ENCODE measurements around the gene TMPRSS2. TPM values are rescaled to one million over a fixed set of nuclear protein-coding genes. Genes with fewer than 3 reads are reported as not detected.

The TMPRSS2 gene
- total and polyA plus RNA-seq, 2 donors (not counting 3 experiments of a cell fraction or from before 2014, with no cell fraction given): not detected

DNA sequence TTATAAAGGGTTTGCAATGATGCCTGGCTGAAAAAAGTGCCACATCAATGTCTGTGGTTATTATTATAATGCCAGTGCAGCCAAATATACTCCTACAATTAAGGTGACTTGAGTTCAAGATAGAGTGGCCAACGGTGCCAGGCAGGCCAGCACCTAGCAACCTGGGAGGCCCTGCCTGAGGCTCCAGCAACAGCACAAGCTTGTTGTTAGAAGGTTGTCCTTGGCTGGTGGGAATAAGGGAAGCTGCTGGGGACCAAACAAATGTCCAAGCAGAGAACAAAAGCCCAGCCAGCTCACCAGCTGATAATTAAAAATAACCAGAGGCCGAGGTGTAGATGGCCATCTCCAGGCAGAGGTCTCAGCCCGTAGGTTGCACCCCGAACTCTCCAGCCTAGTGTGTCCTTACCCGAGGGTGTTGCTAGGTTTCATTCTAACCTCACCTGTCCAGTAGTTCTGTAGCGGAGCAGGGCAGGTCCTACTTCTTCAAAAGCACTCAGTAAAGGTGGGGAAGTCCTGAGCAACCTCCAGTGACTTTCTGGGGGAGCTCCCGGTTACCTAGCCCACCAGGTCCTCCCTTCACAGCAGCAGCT is 1.9 kb downstream of the TMPRSS2 start:
- no peaks in the 10 kb centered on the region for H3K9me3 ChIP-seq (replicated peaks; ENCODE audit: control insufficient read depth, insufficient read depth, low read length)
- H3K27me3 ChIP-seq (ENCODE audit: control insufficient read depth in 2 of 2, insufficient read depth in 2 of 2, low read length in 2 of 2): peaks cover 23 to 33% of the 10 kb centered on the region in 2 experiments
- H3K79me2 ChIP-seq (ENCODE audit: control insufficient read depth, insufficient read depth, low read length): no peaks in the 10 kb centered on the region
- H3K9ac ChIP-seq (replicated peaks; ENCODE audit: extremely low read depth, insufficient read depth, low read length): no peak overlapping the region
- POLR2A ChIA-PET: no interaction called here
- H4K20me1 ChIP-seq (replicated peaks; ENCODE audit: control insufficient read depth, extremely low read depth, insufficient read depth, low read length): no peaks in the 10 kb centered on the region
- H3K4me2 ChIP-seq (ENCODE audit: insufficient read depth, low read length): no peak overlapping the region
- no peak overlapping the region for H3K27ac ChIP-seq (ENCODE audit: insufficient read depth, low read depth, low read length)
- CTCF ChIA-PET: no interaction called here
- dilution Hi-C loops (cut with MboI; ENCODE audit: extremely low pct_ligation_motif_present, low sequenced_read_pairs) (no loop called here), intact Hi-C loops (cut with micrococcal nuclease) (no loop called here)
- no peak for FAIRE-seq
- H3K4me3 ChIP-seq (replicated peaks in 1 of 3; ENCODE audit: insufficient read depth in 1 of 3, low read depth in 1 of 3, low read length in 3 of 3): no peak overlapping the region
- no peaks in the 10 kb centered on the region for H3K36me3 ChIP-seq (ENCODE audit: control insufficient read depth in 2 of 2, extremely low read depth in 1 of 2, insufficient read depth in 2 of 2, low read length in 2 of 2)
- H2AFZ ChIP-seq (ENCODE audit: low read depth, low read length): no peak overlapping the region
- no TSS peak for BruUV-seq (replicated peaks)
- TF ChIP-seq GATA2 (IDR thresholded peaks at IDR 0.05; ENCODE audit: insufficient read depth, insufficient read length, low read depth, low read length) (no peak), POLR2AphosphoS5 (IDR thresholded peaks at IDR 0.05; ENCODE audit: insufficient read depth, low read depth, low read length) (no peak), FOS (IDR thresholded peaks at IDR 0.05; ENCODE audit: borderline replicate concordance, insufficient read depth, low read length) (no peak), POLR2A (IDR thresholded peaks at IDR 0.05; ENCODE audit: low read depth, low read length) (no peak), MYC (IDR thresholded peaks at IDR 0.05; ENCODE audit: low read depth, low read length) (no peak), JUN (IDR thresholded peaks at IDR 0.05; ENCODE audit: borderline replicate concordance, insufficient read depth, insufficient read length, low read depth) (no peak), EZH2 (IDR thresholded peaks at IDR 0.05; ENCODE audit: borderline replicate concordance, low read depth, low read length, severe bottlenecking) (no peak)
- TF ChIP-seq, protein P1, sequence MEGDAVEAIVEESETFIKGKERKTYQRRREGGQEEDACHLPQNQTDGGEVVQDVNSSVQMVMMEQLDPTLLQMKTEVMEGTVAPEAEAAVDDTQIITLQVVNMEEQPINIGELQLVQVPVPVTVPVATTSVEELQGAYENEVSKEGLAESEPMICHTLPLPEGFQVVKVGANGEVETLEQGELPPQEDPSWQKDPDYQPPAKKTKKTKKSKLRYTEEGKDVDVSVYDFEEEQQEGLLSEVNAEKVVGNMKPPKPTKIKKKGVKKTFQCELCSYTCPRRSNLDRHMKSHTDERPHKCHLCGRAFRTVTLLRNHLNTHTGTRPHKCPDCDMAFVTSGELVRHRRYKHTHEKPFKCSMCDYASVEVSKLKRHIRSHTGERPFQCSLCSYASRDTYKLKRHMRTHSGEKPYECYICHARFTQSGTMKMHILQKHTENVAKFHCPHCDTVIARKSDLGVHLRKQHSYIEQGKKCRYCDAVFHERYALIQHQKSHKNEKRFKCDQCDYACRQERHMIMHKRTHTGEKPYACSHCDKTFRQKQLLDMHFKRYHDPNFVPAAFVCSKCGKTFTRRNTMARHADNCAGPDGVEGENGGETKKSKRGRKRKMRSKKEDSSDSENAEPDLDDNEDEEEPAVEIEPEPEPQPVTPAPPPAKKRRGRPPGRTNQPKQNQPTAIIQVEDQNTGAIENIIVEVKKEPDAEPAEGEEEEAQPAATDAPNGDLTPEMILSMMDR (IDR thresholded peaks at IDR 0.05; ENCODE audit: extremely low read depth in 1 of 2, insufficient read depth in 1 of 2, low read depth in 1 of 2, low read length in 2 of 2): no peak
- TF ChIP-seq, protein P2, sequence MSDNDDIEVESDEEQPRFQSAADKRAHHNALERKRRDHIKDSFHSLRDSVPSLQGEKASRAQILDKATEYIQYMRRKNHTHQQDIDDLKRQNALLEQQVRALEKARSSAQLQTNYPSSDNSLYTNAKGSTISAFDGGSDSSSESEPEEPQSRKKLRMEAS (IDR thresholded peaks at IDR 0.05; ENCODE audit: insufficient read depth, insufficient read length): no peak
- H3K9me1 ChIP-seq (replicated peaks; ENCODE audit: control insufficient read depth, extremely low read depth, insufficient read depth, low read length): no peaks in the 10 kb centered on the region
- H3K4me1 ChIP-seq (ENCODE audit: control insufficient read depth, extremely low read depth, insufficient read depth, low read length): no peaks in the 10 kb centered on the region
- DNase-seq (ENCODE audit: low read depth, low spot score): no peak

Data from endothelial cell of umbilical vein (primary cell).